Chondrocyte (in vitro differentiated cells): ENCODE results near the gene AK9. TPM values are rescaled to one million over a fixed set of nuclear protein-coding genes. Genes with fewer than 3 reads are reported as not detected.

Experiments
- DNase-seq: peaks from one replicate; pipeline ENCODE4 v3.0.0; 2021; ENCODE audit warnings: mixed read lengths, low spot score
- H3K27ac Mint-ChIP-seq: one replicate; pipeline ENCODE4 v1.8.0; 2021; ENCODE audit warnings: mild to moderate bottlenecking, moderate library complexity, mixed read lengths; ENCODE audit not compliant: unreplicated experiment
- H3K27me3 Mint-ChIP-seq: 2 replicates; pipeline ENCODE4 v1.8.0; 2021; ENCODE audit warnings: low read depth, mixed read lengths
- H3K36me3 Mint-ChIP-seq: 2 replicates; pipeline ENCODE4 v1.8.0; 2021; ENCODE audit warnings: low read depth, mixed read lengths
- H3K4me1 Mint-ChIP-seq: 2 replicates; pipeline ENCODE4 v1.8.0; 2021; ENCODE audit warnings: low read depth, mild to moderate bottlenecking, mixed read lengths
- H3K4me3 Mint-ChIP-seq: one replicate; pipeline ENCODE4 v1.8.0; 2021; ENCODE audit warnings: mild to moderate bottlenecking, moderate library complexity, mixed read lengths; ENCODE audit not compliant: unreplicated experiment
- H3K9me3 Mint-ChIP-seq: 2 replicates; pipeline ENCODE4 v1.8.0; 2021; ENCODE audit warnings: low read depth, mixed read lengths
- total RNA-seq: library from RNA; stranded (reverse); gene quantifications from 3 replicates; pipeline ENCODE4 v1.2.1, GENCODE V29; 2021
- TF ChIP-seq, protein P1 (sequence below): fragments of 200-600 bp; sonication (generic); IDR thresholded peaks from 2 replicates; pipeline ENCODE4 v1.5.0; 2021; ENCODE audit warnings: antibody characterized with exemption, mild to moderate bottlenecking, moderate library complexity

AK9 gene
- total RNA-seq, 1 donor from 2014 or later: 4.4 TPM

GRCh38 chr6:109485266-109485935 is 205.6 kb downstream of the AK9 start:
- TF ChIP-seq, protein P1, sequence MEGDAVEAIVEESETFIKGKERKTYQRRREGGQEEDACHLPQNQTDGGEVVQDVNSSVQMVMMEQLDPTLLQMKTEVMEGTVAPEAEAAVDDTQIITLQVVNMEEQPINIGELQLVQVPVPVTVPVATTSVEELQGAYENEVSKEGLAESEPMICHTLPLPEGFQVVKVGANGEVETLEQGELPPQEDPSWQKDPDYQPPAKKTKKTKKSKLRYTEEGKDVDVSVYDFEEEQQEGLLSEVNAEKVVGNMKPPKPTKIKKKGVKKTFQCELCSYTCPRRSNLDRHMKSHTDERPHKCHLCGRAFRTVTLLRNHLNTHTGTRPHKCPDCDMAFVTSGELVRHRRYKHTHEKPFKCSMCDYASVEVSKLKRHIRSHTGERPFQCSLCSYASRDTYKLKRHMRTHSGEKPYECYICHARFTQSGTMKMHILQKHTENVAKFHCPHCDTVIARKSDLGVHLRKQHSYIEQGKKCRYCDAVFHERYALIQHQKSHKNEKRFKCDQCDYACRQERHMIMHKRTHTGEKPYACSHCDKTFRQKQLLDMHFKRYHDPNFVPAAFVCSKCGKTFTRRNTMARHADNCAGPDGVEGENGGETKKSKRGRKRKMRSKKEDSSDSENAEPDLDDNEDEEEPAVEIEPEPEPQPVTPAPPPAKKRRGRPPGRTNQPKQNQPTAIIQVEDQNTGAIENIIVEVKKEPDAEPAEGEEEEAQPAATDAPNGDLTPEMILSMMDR: no peak
- no peak overlapping the region for H3K4me3 Mint-ChIP-seq
- H3K27me3 Mint-ChIP-seq: peaks cover 6% of the 10 kb centered on the region
- H3K9me3 Mint-ChIP-seq: no peaks in the 10 kb centered on the region
- DNase-seq: no peak
- no peak overlapping the region for H3K27ac Mint-ChIP-seq
- peaks cover 25% of the 10 kb centered on the region for H3K4me1 Mint-ChIP-seq
- peaks cover 8% of the 10 kb centered on the region for H3K36me3 Mint-ChIP-seq

- Mint-ChIP-seq H3K36me3 (peaks cover 9% of the 10 kb centered on the region), H3K27ac (no peak overlapping the region)
Observed at GRCh38 chr6:109484122-109484521, 206.9 kb downstream of the AK9 start.

DNA sequence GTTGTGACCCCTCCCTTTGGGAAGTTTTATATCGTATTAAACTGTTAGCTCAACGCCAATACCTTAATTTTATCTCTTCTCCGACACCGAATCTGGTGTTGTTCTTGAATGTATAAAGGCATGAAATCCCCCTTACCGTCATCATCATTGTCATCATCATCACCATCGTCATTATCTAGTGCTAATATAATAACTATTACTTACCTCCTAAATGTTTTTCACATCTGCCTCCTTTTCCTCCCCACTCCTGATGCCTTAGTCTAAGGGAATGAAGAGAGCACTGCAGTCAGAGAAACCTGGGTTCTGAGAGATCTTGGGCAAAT is 207.3 kb downstream of the AK9 start:
- peaks cover 36% of the 10 kb centered on the region for H3K4me1 Mint-ChIP-seq
- peak overlapping the region; percentile 13 for H3K27ac Mint-ChIP-seq
- TF ChIP-seq, protein P1: no peak
- no peak for DNase-seq
- peaks cover 9% of the 10 kb centered on the region for H3K36me3 Mint-ChIP-seq
- no peaks in the 10 kb centered on the region for H3K9me3 Mint-ChIP-seq
- peak overlapping the region; percentile 59 for H3K4me3 Mint-ChIP-seq
- H3K27me3 Mint-ChIP-seq: peaks cover 6% of the 10 kb centered on the region

More at GRCh38 chr6:109484122-109484521, 206.9 kb downstream of the AK9 start:
- Mint-ChIP-seq H3K9me3 (no peaks in the 10 kb centered on the region), H3K27me3 (peaks cover 6% of the 10 kb centered on the region), H3K4me1 (peaks cover 32% of the 10 kb centered on the region), H3K4me3 (peak overlapping the region; percentile 59)
- TF ChIP-seq, protein P1: no peak
- no peak for DNase-seq

- DNase-seq: peak; percentile 95
- Mint-ChIP-seq H3K9me3 (no peaks in the 10 kb centered on the region), H3K27ac (peak within 1 kb of the TSS; percentile 60), H3K4me1 (peaks cover 42% of the 10 kb centered on the region), H3K27me3 (peaks cover 6% of the 10 kb centered on the region), H3K36me3 (peaks cover 9% of the 10 kb centered on the region), H3K4me3 (peak within 1 kb of the TSS; percentile 80)
- TF ChIP-seq, protein P1: no peak
Observed at GRCh38 chr6:109482905-109483734, 207.9 kb downstream of the AK9 start, which contains the start of gene ZBTB24. Gene ZBTB24 (minus strand): TSS chr6:109483219. CDS start chr6:109482026, 1,193 bp downstream.

DNA sequence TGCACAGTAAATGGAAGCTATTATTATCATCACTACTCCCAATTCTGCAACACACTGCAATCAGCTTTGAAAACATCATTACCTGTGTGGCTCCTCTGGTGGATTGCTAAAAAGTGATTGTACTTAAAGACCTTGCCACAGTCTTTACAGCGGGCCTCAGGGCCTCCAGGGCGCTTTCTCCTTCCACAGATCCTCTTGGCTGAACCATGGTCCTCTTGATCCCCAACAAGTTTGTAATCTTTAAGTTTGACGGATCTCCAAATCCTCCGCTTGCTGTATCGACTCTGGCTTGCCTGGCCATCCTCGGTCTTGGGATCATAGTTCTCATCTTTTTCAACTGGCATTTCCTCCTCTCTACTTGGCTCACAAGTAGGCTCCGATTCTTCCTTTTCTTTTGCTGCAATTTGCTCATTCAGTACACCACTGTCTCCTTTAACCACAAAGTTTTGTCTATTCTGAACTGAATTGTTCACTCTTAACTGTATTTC is 210.0 kb downstream of the AK9 start:
- H3K36me3 Mint-ChIP-seq: peaks cover 11% of the 10 kb centered on the region
- no peaks in the 10 kb centered on the region for H3K9me3 Mint-ChIP-seq
- no peak overlapping the region for H3K27ac Mint-ChIP-seq
- no peaks in the 10 kb centered on the region for H3K27me3 Mint-ChIP-seq
- H3K4me1 Mint-ChIP-seq: peaks cover 50% of the 10 kb centered on the region
- TF ChIP-seq, protein P1: no peak
- peak overlapping the region; percentile 2 for H3K4me3 Mint-ChIP-seq
- no peak for DNase-seq
